Astrocyte (in vitro differentiated cells and primary cell): Measurements from ENCODE around the gene CAVIN2. TPM values are rescaled to one million over a fixed set of nuclear protein-coding genes. Genes with fewer than 3 reads are reported as not detected.

Source experiments
- DNase-seq: peaks from one replicate; pipeline ENCODE4 v3.0.0-alpha.2; 2010; ENCODE audit warnings: low read depth
- FAIRE-seq: peaks from 2 replicates; lab custom pipeline; 2011; peaks lifted over from hg19 to GRCh38; lab: Jason Lieb, UNC
- H2AFZ ChIP-seq: 2 replicates; pipeline ENCODE4 v1.6.0; 2012; ENCODE audit warnings: low read depth, low read length, inconsistent platforms
- H3K27ac ChIP-seq: 2 replicates; pipeline ENCODE4 v1.5.1; 2011; ENCODE audit warnings: low read depth, low read length, inconsistent platforms
- H3K27me3 ChIP-seq: 2 replicates; pipeline ENCODE4 v1.6.0; 2011; ENCODE audit warnings: low read length, inconsistent platforms; ENCODE audit not compliant: insufficient read depth
- H3K36me3 ChIP-seq: 2 replicates; pipeline ENCODE4 v1.5.1; 2011; ENCODE audit warnings: low read length, inconsistent platforms; ENCODE audit not compliant: insufficient read depth
- H3K4me1 ChIP-seq: 2 replicates; pipeline ENCODE4 v1.5.1; 2011; ENCODE audit warnings: low read length, inconsistent platforms; ENCODE audit not compliant: insufficient read depth
- H3K4me2 ChIP-seq: 2 replicates; pipeline ENCODE4 v1.6.0; 2012; ENCODE audit warnings: low read length, inconsistent platforms
- H3K4me3 ChIP-seq: 2 replicates; pipeline ENCODE4 v1.5.1; 2011; ENCODE audit warnings: low read depth, mild to moderate bottlenecking, low read length, inconsistent platforms; ENCODE audit not compliant: insufficient read depth
- H3K79me2 ChIP-seq: 2 replicates; pipeline ENCODE4 v1.6.0; 2012; ENCODE audit warnings: mild to moderate bottlenecking, low read length, inconsistent platforms; ENCODE audit not compliant: insufficient read depth
- H3K9ac ChIP-seq: 2 replicates; pipeline ENCODE4 v1.6.0; 2012; ENCODE audit warnings: mild to moderate bottlenecking, low read length, inconsistent platforms
- H3K9me3 ChIP-seq: 2 replicates; pipeline ENCODE4 v1.5.1; 2012; ENCODE audit warnings: low read depth, mild to moderate bottlenecking, low read length, inconsistent platforms; ENCODE audit not compliant: insufficient read depth
- H4K20me1 ChIP-seq: 2 replicates; pipeline ENCODE4 v1.6.0; 2012; ENCODE audit warnings: low read length, inconsistent platforms; ENCODE audit not compliant: insufficient read depth
- H3K27ac Mint-ChIP-seq: one replicate; pipeline ENCODE4 v1.8.0; 2021; ENCODE audit warnings: mild to moderate bottlenecking, mixed read lengths; ENCODE audit not compliant: unreplicated experiment
- H3K27me3 Mint-ChIP-seq: one replicate; pipeline ENCODE4 v1.8.0; 2021; ENCODE audit warnings: low read depth, mixed read lengths; ENCODE audit not compliant: unreplicated experiment
- H3K36me3 Mint-ChIP-seq: one replicate; pipeline ENCODE4 v1.8.0; 2021; ENCODE audit warnings: low read depth, mixed read lengths; ENCODE audit not compliant: unreplicated experiment
- H3K4me1 Mint-ChIP-seq: one replicate; pipeline ENCODE4 v1.8.0; 2021; ENCODE audit warnings: low read depth, mixed read lengths; ENCODE audit not compliant: unreplicated experiment
- H3K4me3 Mint-ChIP-seq: one replicate; pipeline ENCODE4 v1.8.0; 2021; ENCODE audit warnings: mild to moderate bottlenecking, moderate library complexity, mixed read lengths; ENCODE audit not compliant: unreplicated experiment
- H3K9me3 Mint-ChIP-seq: one replicate; pipeline ENCODE4 v1.8.0; 2021; ENCODE audit warnings: mild to moderate bottlenecking, mixed read lengths; ENCODE audit not compliant: unreplicated experiment
- EZH2 ChIP-seq: IDR thresholded peaks from 2 replicates; pipeline ENCODE4 v1.6.1; 2012; ENCODE audit warnings: mild to moderate bottlenecking, low read length, inconsistent platforms; ENCODE audit not compliant: insufficient read depth
- total RNA-seq: library from RNA; stranded (reverse); gene quantifications from 2 replicates; pipeline ENCODE4 v1.2.1, GENCODE V29; 2021
- TF ChIP-seq, protein P1 (sequence below): IDR thresholded peaks from 2 replicates; pipeline ENCODE4 v1.5.1; 2011; ENCODE audit warnings: low read depth, mild to moderate bottlenecking, inconsistent platforms, low read length, moderate library complexity; ENCODE audit not compliant: insufficient read depth

The CAVIN2 gene
- total RNA-seq, 1 donor from 2014 or later = 2.8 TPM

DNA sequence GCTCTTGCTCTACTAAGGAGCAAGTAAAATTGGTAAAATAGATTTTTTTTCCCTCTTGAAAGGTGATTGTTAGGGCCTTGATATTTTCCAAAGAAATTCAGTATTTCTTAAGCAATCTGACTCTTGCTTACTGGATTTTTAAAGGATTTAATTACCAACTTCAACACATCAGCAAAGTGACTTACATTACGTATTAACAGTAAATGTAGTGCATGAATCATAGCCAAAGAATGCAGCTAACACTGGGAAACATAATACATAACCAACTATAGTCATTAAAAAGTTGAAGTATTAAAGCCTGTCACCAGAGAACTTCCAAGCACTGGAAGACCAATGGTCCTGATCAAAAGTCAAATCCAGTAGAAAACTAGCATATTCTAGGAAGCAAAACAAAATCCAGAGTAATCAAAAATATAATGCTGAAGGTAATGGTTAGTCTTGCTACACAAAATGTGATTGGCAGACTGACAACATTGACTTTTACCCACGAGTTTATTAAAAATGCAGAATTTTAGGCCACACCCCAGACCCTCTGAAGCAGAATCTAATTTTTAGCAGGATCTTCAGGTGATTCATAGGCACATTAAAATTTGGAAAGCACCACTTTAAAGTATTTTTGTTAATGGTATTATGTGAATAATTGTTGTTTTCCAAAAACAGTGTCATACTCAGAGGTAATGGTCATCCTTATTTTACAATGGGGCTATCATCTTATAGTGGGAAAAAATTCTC lies 31.8 kb upstream of the CAVIN2 start:
- Histone ChIP-seq H3K27me3 (no peaks in the 10 kb centered on the region), H4K20me1 (no peaks in the 10 kb centered on the region), H3K9ac (no peak overlapping the region), H3K4me2 (peak overlapping the region; percentile 20), H3K4me3 (no peak overlapping the region), H3K4me1 (peaks cover 11% of the 10 kb centered on the region), H2AFZ (no peak overlapping the region), H3K9me3 (no peaks in the 10 kb centered on the region), H3K27ac (peak overlapping the region; percentile 29), H3K36me3 (no peaks in the 10 kb centered on the region), H3K79me2 (no peaks in the 10 kb centered on the region)
- TF ChIP-seq, protein P1, sequence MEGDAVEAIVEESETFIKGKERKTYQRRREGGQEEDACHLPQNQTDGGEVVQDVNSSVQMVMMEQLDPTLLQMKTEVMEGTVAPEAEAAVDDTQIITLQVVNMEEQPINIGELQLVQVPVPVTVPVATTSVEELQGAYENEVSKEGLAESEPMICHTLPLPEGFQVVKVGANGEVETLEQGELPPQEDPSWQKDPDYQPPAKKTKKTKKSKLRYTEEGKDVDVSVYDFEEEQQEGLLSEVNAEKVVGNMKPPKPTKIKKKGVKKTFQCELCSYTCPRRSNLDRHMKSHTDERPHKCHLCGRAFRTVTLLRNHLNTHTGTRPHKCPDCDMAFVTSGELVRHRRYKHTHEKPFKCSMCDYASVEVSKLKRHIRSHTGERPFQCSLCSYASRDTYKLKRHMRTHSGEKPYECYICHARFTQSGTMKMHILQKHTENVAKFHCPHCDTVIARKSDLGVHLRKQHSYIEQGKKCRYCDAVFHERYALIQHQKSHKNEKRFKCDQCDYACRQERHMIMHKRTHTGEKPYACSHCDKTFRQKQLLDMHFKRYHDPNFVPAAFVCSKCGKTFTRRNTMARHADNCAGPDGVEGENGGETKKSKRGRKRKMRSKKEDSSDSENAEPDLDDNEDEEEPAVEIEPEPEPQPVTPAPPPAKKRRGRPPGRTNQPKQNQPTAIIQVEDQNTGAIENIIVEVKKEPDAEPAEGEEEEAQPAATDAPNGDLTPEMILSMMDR = no peak
- no peak for TF ChIP-seq EZH2
- Mint-ChIP-seq H3K36me3 (no peaks in the 10 kb centered on the region), H3K27ac (peak overlapping the region; percentile 86), H3K9me3 (peaks cover 7% of the 10 kb centered on the region), H3K4me3 (peak overlapping the region; percentile 22), H3K4me1 (peaks cover 11% of the 10 kb centered on the region), H3K27me3 (no peaks in the 10 kb centered on the region)
- DNase-seq (peak; percentile 92), FAIRE-seq (peak; percentile 52)

DNA sequence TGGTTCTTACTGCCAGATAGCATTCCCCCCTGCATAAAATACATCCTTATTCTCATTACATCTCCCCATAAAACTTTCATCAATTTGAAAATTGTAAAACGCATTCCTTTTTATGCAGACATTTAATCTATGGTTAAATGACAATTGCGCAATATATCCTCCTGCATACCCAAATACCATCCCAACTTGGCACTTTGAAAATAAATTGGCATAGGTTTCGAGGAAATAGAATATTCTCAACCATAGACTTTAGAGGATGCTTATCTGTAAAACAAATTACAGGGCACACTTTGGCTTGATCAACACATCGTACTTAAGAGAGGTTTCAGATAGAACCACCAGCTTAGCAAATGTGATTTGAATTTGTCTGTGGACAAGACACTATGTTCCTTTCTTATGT lies 31.0 kb upstream of the CAVIN2 start:
- Histone ChIP-seq H3K79me2 (no peaks in the 10 kb centered on the region), H3K27me3 (no peaks in the 10 kb centered on the region), H3K36me3 (no peaks in the 10 kb centered on the region), H3K9me3 (no peaks in the 10 kb centered on the region), H3K4me1 (peaks cover 11% of the 10 kb centered on the region), H3K4me3 (no peak overlapping the region), H3K9ac (no peak overlapping the region), H2AFZ (no peak overlapping the region), H3K4me2 (no peak overlapping the region), H3K27ac (peak overlapping the region; percentile 29), H4K20me1 (no peaks in the 10 kb centered on the region)
- FAIRE-seq = no peak
- H3K36me3 Mint-ChIP-seq = no peaks in the 10 kb centered on the region
- no peaks in the 10 kb centered on the region for H3K27me3 Mint-ChIP-seq
- peaks cover 7% of the 10 kb centered on the region for H3K9me3 Mint-ChIP-seq
- H3K4me3 Mint-ChIP-seq = no peak overlapping the region
- no peak for DNase-seq
- peaks cover 11% of the 10 kb centered on the region for H3K4me1 Mint-ChIP-seq
- peak overlapping the region; percentile 86 for H3K27ac Mint-ChIP-seq
- no peak for TF ChIP-seq EZH2
- TF ChIP-seq, protein P1 = no peak

DNA sequence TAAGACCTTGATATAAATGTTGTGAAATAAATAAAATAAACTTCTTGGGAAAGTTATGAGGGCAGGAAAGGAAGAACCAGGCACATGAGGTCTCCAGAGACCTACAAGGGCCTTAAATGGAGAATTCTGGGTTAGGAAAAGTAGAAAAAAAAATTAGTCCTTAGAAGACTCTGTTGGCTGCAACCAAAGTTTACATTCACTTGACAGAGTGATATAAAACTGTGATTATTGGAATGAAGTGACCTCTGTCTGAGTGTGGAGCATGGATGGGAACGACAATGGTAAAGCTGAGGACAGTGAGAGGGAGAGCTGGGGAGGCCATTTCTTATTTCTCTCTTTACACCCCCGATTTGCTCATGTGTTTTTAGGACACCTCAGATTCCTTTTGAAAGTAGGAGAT lies 29.0 kb upstream of the CAVIN2 start:
- Histone ChIP-seq H3K4me3 (no peak overlapping the region), H3K36me3 (no peaks in the 10 kb centered on the region), H3K79me2 (no peaks in the 10 kb centered on the region), H4K20me1 (no peaks in the 10 kb centered on the region), H3K4me2 (no peak overlapping the region), H3K27me3 (no peaks in the 10 kb centered on the region), H3K4me1 (peaks cover 11% of the 10 kb centered on the region), H3K9me3 (no peaks in the 10 kb centered on the region), H3K9ac (no peak overlapping the region), H3K27ac (no peak overlapping the region), H2AFZ (no peak overlapping the region)
- DNase-seq (no peak), FAIRE-seq (no peak)
- H3K4me1 Mint-ChIP-seq = peaks cover 11% of the 10 kb centered on the region
- no peaks in the 10 kb centered on the region for H3K36me3 Mint-ChIP-seq
- H3K27me3 Mint-ChIP-seq = no peaks in the 10 kb centered on the region
- TF ChIP-seq EZH2 = no peak
- TF ChIP-seq, protein P1 = no peak
- no peaks in the 10 kb centered on the region for H3K9me3 Mint-ChIP-seq
- no peak overlapping the region for H3K4me3 Mint-ChIP-seq
- H3K27ac Mint-ChIP-seq = no peak overlapping the region
